ENCODE data around the gene ZNF385D. TPM values are rescaled to one million over a fixed set of nuclear protein-coding genes. Genes with fewer than 3 reads are reported as not detected.

ZNF385D gene
- total RNA-seq, 1 experiment from 2014 or later, result 5.9 TPM

- peak overlapping the region; percentile 98 for H3K27ac ChIP-seq (ENCODE audit: low read length)
- POLR2A ChIA-PET (ENCODE audit: unreplicated experiment), result interaction anchor here (0.6 to 0.8 kb wide), 2 partner anchors 77 to 388 kb away, joined by 5 to 8 read pairs; no protein-coding TSS in a partner anchor
These were observed 77.6 kb downstream of the ZNF385D start for GRCh38 chr3:21673393-21673792.

GRCh38 chr3:21672303-21672702, 78.7 kb downstream of the ZNF385D start:
- no peaks in the 10 kb centered on the region for H3K36me3 ChIP-seq (ENCODE audit: low read depth, low read length)
- BruUV-seq (replicated peaks), result no TSS peak
- no peaks in the 10 kb centered on the region for H4K20me1 ChIP-seq (ENCODE audit: low read length)
- intact Hi-C loops (cut with micrococcal nuclease), result no loop called here
- ATAC-seq (peak; percentile 83), DNase-seq (peak; percentile 94)
- peak overlapping the region; percentile 29; the same call in 1 of the 2 replicates for H3K4me3 ChIP-seq (ENCODE audit: low read length)
- peak overlapping the region; percentile 66 for H3K4me2 ChIP-seq (ENCODE audit: low read length)
- no peak overlapping the region for H2AFZ ChIP-seq (ENCODE audit: low read length)
- TF ChIP-seq CTCF (conservative IDR thresholded peaks at IDR 0.05; ENCODE audit: low read depth, low read length) (no peak), EZH2phosphoT487 (IDR thresholded peaks at IDR 0.05; ENCODE audit: borderline replicate concordance, low read length) (no peak), EZH2 (IDR thresholded peaks at IDR 0.05; ENCODE audit: low read length, unreplicated experiment) (no peak)
- H3K79me2 ChIP-seq (ENCODE audit: low read length), result 0 out of 2 replicates have a peak, but pooled peaks cover 7% of the 10 kb centered on the region
- POLR2A ChIA-PET (ENCODE audit: unreplicated experiment), result interaction anchor here (0.5 to 0.8 kb wide), 3 partner anchors 10 to 78 kb away, joined by 3 to 7 read pairs (median 3); no protein-coding TSS in a partner anchor
- H3K9ac ChIP-seq (ENCODE audit: low read length), result peak overlapping the region; percentile 81
- no peaks in the 10 kb centered on the region for H3K9me2 ChIP-seq (replicated peaks; ENCODE audit: low read length)
- H3F3A ChIP-seq (ENCODE audit: low read length, unreplicated experiment), result peaks cover 10% of the 10 kb centered on the region
- no peaks in the 10 kb centered on the region for H3K27me3 ChIP-seq (ENCODE audit: low read length)
- H3K9me3 ChIP-seq (ENCODE audit: low read length), result no peaks in the 10 kb centered on the region
- CTCF ChIA-PET, result interaction anchor here (1.2 kb wide), 1 partner anchor 80 kb away, joined by 8 read pairs; no protein-coding TSS in a partner anchor
- peaks cover 59% of the 10 kb centered on the region for H3K4me1 ChIP-seq (ENCODE audit: insufficient read depth, low read length)
- H3K27ac ChIP-seq (ENCODE audit: low read length), result peak overlapping the region; percentile 98

More at GRCh38 chr3:21673393-21673792, 77.6 kb downstream of the ZNF385D start:
- intact Hi-C loops (cut with micrococcal nuclease), result loop anchor here (1.0 kb wide), 1 partner anchor 78 kb away; the partner anchor contains the start of gene ZNF385D
- Histone ChIP-seq H2AFZ (ENCODE audit: low read length) (no peak overlapping the region), H3K4me2 (ENCODE audit: low read length) (peak overlapping the region; percentile 66), H3K9me3 (ENCODE audit: low read length) (no peaks in the 10 kb centered on the region), H3K4me3 (ENCODE audit: low read length) (no peak overlapping the region), H3K36me3 (ENCODE audit: low read depth, low read length) (no peaks in the 10 kb centered on the region), H3K4me1 (ENCODE audit: insufficient read depth, low read length) (peaks cover 55% of the 10 kb centered on the region), H4K20me1 (ENCODE audit: low read length) (no peaks in the 10 kb centered on the region), H3K79me2 (ENCODE audit: low read length) (0 out of 2 replicates have a peak, but pooled peaks cover 7% of the 10 kb centered on the region), H3K9ac (ENCODE audit: low read length) (peak overlapping the region; percentile 81), H3K27me3 (ENCODE audit: low read length) (no peaks in the 10 kb centered on the region), H3F3A (ENCODE audit: low read length, unreplicated experiment) (peaks cover 10% of the 10 kb centered on the region), H3K9me2 (replicated peaks; ENCODE audit: low read length) (no peaks in the 10 kb centered on the region)
- peak; percentile 54 for ATAC-seq
- TF ChIP-seq EZH2 (IDR thresholded peaks at IDR 0.05; ENCODE audit: low read length, unreplicated experiment), result no peak
- TF ChIP-seq EZH2phosphoT487 (IDR thresholded peaks at IDR 0.05; ENCODE audit: borderline replicate concordance, low read length), result no peak
- no peak for TF ChIP-seq CTCF (conservative IDR thresholded peaks at IDR 0.05; ENCODE audit: low read depth, low read length)
- no TSS peak for BruUV-seq (replicated peaks)
- CTCF ChIA-PET, result no interaction called here
- peak; percentile 92 for DNase-seq

GRCh38 chr3:21670386-21670785, 80.6 kb downstream of the ZNF385D start:
- H3K79me2 ChIP-seq (ENCODE audit: low read length), result 0 out of 2 replicates have a peak, but pooled peaks cover 7% of the 10 kb centered on the region
- ATAC-seq, result no peak
- H3K4me1 ChIP-seq (ENCODE audit: insufficient read depth, low read length), result peaks cover 62% of the 10 kb centered on the region
- H3K4me3 ChIP-seq (ENCODE audit: low read length), result no peak overlapping the region
- CTCF ChIA-PET, result no interaction called here
- no peak for DNase-seq
- no peak overlapping the region for H3K4me2 ChIP-seq (ENCODE audit: low read length)
- TF ChIP-seq EZH2phosphoT487 (IDR thresholded peaks at IDR 0.05; ENCODE audit: borderline replicate concordance, low read length) (no peak), CTCF (conservative IDR thresholded peaks at IDR 0.05; ENCODE audit: low read depth, low read length) (no peak), EZH2 (IDR thresholded peaks at IDR 0.05; ENCODE audit: low read length, unreplicated experiment) (no peak)
- H3K27me3 ChIP-seq (ENCODE audit: low read length), result no peaks in the 10 kb centered on the region
- intact Hi-C loops (cut with micrococcal nuclease), result no loop called here
- no peak overlapping the region for H3K9ac ChIP-seq (ENCODE audit: low read length)
- no peaks in the 10 kb centered on the region for H3K9me3 ChIP-seq (ENCODE audit: low read length)
- H4K20me1 ChIP-seq (ENCODE audit: low read length), result no peaks in the 10 kb centered on the region
- peaks cover 10% of the 10 kb centered on the region for H3F3A ChIP-seq (ENCODE audit: low read length, unreplicated experiment)
- no peaks in the 10 kb centered on the region for H3K9me2 ChIP-seq (replicated peaks; ENCODE audit: low read length)
- no peak overlapping the region for H3K27ac ChIP-seq (ENCODE audit: low read length)
- BruUV-seq (replicated peaks), result no TSS peak
- H2AFZ ChIP-seq (ENCODE audit: low read length), result no peak overlapping the region
- H3K36me3 ChIP-seq (ENCODE audit: low read depth, low read length), result no peaks in the 10 kb centered on the region
- POLR2A ChIA-PET (ENCODE audit: unreplicated experiment), result no interaction called here

All from PC-3 (cell line).